Activated T-cell treated with anti-CD3 and anti-CD28 coated beads for 4 hours (primary cell): ENCODE data around the gene PRKN.

Experiments
- DNase-seq: peaks from one replicate; pipeline ENCODE4 v3.0.0-alpha.2; 2020

PRKN gene

DNA sequence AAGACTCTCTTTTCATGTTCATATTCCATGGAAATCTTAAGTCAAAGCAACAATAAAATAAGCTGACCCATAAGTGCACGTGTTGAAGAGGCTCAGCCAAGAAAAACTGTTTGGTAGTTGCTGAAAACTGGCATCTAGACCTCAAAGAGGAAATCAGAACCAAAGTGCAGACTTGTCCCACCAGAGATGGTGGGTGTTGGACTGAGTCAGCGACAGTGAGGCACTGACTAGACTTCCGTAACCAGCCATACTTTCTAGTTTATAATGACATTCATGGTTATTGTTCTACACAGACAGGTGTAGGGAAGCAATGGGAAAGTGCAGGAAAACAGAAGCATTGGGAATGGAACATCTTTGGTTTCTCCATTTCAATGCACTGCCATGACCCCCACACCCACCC, 1278.0 kb downstream of the PRKN start:
- DNase-seq, result no peak

DNA sequence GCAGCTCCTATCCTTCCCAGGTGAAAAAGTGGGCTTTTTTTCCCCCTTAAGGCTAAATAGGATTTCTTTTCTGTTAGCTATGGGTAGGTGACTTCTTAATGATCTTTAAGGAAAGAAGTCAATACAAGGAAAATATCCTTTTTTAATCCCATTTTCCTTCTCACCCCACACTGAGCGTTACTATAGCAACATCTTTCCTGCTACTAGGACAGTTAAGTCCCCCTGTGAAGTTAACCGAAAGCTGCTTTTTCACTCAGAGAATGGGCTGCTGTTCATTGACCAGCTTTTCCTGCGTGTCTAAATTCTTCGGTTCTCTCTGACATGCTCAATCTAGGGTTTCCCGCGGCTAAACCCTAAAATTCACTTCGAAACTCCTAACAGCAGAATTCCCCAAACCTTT, 1280.6 kb downstream of the PRKN start:
- no peak for DNase-seq

DNA sequence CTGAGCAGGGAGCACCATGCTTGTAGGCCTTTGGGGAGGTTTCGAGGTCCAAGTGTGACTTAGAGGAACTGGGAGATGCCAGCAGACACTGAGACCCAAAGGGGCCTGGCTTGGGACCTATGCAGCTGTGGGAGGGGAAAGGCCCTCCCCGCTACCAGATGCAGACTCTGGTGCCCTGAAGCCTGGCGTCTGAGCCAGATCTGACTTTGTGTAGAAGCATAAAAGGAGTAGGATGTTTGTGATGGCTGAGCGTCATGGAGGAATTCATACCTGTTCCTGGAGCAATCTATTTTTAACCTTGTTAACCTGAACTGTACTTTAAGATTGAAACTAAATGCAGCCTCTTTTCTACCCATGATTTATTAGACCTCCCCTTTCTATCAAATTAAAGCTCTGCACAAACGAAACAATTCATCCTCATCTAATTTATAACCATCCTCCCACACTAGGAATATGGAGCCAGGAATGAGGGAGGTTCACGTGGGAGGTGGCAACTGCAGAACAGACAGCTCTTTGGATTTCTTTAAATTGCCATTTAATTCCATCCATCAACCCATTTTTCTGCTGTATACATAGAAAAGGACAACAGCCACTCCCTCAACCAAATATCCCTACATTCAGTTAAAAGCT, 1281.2 kb downstream of the PRKN start:
- DNase-seq, result no peak

DNA sequence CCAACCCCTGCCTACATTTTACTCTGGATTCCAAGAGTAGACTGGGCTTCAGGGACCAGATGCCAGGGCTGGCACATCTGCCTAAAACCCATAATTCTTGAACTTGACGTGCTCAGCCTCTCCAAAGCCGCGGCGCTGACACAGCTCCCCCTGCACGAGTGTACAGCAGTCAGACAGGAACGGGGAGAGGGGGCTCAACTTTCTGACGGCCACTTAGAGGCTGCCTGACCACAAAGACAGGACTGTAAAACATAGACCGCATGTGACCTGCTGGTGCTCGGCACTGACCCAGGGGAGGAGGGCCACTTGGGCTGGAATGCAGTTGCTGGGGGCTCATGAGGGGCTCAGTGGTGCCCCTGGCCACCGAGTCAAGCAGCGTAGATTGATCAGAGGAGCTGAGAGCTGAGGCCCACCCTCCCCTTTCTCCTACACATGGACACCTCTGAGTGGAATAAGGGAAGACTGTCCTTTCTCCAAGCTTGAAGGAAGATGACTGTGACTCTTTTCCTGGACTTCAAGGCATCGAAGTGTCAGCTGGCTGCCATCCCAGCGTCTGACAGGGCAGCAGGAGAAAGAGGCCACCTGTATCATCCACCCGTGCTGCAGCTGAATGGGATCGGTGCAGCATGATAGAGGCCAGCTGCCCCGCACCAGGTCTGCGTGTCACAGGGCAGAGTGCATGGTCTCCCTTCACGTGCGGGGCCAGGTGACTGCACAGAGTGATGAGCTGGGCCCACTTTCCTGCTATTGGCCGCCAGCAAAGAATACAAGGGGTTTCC, 1282.4 kb downstream of the PRKN start:
- no peak for DNase-seq

DNA sequence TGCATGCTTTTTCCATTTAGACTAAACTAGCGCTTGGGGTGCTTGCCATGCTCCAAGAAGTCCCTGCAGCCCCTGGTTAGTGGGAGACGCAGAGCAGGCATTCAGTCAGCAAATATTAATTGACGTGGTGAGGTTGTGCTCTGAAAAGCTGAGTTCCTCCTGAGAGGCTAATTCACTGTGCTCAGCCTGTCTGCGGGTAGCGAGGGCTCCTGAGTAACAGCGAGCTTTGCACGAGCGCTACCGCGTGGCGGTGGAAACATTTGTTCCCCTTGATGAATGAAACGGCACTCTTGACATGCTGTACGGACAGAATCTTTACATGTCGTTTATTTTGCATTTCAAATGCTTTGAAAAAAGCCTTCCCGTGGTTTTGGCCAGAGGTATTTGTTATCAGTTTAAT, 1283.1 kb downstream of the PRKN start:
- no peak for DNase-seq

DNA sequence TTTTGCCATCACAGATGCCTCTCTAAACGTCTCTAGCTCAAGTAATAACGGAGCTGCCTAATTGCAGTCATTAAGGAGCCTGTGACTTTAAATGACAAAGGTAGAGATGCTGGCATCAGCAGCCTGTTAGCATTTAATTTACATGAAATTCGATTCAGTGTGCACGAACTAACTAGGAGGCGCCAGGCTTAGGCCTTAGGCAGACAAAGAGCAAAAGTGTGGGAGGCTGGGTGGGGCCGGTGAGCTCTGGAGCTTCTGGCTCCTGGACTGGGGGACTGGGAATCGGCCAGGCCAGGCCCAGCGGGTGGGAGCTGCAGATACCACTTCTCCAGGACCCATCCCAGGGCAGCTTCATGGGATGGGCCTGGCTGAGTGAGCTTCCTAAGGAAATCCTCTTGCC, 1283.7 kb downstream of the PRKN start:
- DNase-seq, result no peak

DNA sequence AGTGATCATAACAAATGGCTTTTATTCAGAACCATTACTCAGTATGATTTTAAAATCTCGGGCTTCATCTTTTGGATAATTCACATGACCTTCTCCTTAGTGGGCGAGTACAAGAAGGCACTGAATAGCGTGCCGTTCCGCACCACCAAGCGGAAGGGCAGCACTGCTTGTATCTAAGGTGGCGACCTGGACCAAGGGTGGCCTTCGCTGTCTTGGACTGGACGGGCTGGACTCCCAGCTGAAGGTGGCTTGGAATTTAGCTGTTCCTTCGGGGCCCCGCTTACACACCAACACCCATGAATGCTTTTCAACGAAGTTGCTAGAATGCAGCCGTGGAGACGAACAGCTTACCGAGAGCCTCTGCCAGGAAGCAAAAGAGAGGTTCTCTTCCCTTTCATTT, 1285.1 kb downstream of the PRKN start:
- no peak for DNase-seq

DNA sequence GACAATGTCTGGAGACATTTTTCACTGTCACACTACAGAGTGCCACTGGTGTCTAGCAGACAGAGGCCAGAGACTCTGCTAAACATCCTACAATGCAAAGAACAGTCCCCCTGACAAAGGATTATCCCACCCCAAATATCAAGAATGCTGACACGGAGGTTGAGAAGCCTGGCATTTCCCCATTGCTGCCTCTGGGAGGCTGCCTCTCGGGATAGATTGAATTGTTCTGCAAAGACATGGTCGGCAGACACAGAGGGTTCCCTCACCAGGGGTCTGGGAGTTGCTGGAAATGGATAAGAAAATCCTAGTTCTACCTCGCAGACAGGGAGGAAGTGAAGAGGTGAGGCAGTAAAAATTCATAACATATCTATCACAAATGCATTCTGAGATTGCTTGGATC, 1287.3 kb downstream of the PRKN start:
- no peak for DNase-seq

DNA sequence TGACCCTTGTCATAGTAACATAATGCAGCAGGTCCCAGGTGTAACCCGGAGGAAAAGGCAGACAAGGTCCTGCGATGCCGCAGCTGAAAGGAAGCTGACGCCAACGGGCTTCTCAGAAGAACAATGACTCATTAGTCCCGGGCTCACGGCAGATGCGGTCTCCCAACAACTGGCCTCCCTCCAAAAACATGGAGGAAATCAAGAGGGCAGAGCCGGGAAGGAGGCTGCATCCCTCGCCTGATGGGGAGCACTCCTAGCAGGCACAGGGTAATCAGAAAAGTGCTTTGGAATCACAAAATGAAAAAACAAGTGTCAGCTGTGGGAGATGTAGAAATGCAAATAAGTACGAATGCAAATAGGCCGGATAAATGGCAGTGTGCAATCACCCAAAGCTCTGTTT, 1288.5 kb downstream of the PRKN start:
- DNase-seq, result no peak

DNA sequence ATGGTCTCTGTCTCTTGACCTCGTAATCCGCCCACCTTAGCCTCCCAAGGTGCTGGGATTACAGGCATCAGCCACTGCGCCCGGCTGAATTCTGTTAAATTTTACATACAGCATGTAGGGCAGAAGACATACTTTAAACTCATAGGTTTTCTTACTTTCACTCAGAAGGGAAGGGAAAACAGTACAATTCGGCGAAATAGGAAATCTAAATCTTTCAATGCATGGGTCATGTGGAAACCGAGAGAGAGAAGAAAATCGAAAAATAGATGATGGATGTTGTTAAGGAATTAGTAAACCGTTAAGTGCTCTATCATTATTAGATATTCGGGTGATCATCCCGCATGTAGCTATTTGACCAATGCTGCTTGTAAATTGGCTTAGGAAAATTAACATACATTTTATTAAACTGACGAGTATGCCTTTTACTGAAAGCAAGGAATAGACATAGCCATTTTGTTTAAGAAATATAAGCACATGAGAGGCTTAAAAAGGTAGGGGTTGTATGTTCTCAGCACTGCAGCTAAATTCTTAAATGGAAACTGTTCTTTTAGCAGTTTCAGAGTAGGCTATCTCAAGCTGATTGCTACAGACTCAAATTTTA, 1289.0 kb downstream of the PRKN start:
- no peak for DNase-seq

DNA sequence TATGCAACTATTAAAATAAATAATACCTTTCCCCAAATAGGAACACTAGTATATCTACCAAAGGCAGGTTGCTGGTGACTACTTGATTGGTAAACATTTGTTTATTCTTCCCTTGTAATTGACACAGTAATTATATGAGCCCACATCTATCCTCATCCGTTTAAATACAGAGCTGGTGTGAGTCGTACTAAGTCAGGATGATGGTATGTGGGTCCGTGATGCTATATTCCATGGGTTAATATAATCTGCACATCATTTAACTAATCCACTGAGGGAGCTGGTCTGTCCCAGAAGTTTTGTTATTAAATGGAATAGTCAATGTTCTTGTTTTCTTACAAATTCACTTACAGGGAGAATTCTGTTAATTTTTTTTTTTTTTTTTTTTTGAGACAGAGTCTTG, 1289.7 kb downstream of the PRKN start:
- DNase-seq, result no peak

DNA sequence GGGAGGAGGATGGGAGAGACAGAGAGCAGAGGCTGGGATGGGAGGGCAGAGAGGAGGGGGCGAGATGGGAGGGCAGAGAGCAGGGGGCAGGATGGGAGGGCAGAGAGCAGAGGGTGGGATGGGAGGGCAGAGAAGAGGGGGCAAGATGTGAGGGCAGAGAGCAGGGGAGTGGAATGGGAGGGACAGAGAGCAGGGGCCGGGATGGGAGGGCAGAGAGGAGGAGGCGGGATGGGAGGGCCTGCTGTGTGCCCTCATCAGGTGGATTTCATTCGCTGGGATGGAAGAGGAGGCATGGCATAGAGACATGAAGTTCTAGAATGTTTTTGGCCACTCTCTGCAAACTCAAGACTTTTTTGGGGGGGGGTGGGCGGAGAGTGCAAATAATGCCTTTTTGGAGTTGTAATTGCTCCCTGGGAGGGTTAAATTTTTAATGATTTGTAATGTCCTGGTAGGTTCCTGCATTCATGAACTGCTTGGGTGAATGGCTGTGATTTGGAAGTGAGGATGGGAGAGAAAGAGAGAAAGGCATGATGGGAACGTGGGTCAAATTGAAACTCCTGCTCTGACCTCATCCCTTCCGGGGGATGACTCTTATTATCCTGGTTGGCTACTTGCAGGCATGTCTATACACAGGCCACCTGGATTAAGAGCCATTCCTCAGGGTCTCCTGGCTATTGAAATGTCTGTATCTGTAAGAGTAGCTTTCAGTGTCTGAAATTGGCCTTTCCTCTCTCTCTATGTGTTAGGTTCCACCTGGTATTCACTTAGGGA, 1291.3 kb downstream of the PRKN start:
- DNase-seq, result no peak

DNA sequence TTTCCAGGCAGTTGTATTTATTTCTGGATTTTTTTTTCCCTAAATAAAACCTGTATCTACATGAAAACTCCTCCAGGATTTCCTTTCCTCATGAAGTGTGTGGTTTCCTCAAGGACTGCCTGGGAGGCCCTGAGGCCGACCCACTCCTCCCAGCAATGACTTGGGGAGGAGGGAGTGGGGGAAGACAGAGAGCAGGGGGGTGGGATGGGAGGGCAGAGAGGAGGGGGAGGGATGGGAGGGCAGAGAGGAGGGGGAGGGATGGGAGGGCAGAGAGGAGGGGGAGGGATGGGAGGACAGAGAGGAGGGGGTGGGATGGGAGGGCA, 1291.9 kb downstream of the PRKN start:
- DNase-seq, result no peak

DNA sequence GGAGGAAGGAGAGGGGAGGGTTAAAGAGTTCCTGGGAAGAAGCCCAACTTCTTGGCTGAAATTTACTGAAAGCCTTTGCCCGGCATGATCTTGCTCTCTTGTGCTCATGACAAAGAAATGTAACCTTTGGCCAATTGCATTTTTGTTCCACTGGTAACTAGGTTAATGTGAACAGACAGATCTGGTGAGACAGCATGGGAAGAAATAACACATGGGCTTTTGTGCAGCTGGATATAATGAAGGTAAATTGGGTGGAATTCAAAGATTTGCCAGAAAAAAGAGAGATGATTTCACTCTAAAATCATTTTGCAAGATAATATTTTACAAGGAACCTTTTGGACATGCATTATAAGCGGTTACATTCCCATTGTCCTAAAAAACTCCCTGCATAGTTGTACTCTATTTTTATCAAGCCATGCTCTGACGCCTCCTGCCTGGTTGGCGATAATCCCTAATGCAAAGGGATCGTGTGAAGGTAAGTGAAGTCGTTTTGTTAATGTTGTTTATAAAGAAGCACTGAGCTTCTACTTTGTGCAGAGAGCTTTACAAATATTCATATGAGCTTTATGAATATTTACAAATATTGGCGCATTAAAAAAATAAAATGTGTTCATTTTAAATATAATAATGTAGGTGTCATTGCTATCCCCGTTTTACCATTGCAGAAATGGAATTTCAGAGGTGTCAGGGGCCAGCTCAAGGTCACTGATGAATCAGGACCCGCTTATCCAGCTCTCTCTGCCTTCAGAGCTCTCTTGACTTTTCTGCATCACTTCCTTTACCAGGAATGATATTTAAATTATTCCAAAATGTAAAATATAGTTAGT, 1292.4 kb downstream of the PRKN start:
- DNase-seq, result no peak

DNA sequence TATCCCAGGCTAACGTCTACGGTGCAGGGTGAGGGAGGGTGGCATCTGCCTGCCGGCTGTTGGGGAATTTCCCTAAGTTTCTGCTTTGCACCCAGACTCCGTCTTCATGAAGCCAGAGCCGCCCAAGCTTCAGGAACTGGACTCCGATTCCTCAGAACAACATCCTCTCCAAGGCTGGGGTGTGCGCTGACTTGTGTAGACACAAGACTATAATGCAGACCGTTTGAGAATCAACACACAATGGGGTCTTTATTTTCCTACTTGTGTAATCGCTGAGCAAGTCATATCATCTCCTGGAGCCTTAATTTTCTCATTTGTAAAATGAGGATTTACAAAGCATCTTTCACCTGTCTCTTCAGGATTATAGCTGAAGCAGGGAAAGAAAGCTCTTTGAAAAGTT, 1293.2 kb downstream of the PRKN start:
- DNase-seq, result no peak

DNA sequence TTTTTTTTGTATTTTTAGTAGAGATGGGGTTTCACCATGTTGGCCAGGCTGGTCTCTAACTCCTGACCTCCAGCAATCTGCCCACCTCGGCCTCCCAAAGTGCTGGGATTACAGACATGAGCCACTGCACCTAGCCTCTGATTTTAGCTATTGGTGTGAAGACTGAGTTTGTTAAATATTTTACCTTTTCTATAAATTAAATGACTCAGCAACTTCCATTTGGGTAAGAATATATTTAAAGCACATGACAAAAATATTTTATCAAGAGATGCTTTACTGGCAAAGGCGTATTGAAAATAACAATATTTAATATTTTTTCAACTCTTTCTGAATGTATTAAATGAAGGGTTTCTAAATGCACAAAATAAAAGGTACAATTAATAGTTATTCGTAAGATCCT, 1295.0 kb downstream of the PRKN start:
- DNase-seq, result no peak

DNA sequence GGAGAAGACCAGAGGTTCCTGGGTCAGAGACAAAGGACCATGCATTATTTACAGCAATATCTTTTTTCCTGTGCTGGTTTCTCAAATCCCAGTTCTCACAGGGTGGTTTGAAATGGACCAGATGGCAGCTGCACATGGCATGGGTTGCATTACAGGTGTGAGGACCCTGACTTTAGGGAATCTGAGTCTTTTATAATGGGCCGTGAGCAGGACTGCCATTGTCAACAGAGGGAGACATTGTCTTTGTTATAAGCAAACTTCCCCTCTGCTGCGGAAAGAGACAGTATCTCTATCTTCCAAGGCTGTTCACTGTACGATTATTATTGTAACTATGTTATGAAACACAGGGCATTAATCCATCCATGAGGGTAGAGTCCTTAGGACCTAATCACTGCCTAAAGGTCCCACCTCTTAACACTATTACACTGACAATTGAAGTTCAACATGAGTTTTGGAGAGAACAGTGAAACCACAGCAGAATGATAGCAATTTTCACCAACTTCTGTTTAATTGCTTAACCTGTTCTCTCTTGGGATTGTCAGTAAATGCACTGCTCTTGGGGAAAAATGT, 1297.6 kb downstream of the PRKN start:
- DNase-seq, result no peak

DNA sequence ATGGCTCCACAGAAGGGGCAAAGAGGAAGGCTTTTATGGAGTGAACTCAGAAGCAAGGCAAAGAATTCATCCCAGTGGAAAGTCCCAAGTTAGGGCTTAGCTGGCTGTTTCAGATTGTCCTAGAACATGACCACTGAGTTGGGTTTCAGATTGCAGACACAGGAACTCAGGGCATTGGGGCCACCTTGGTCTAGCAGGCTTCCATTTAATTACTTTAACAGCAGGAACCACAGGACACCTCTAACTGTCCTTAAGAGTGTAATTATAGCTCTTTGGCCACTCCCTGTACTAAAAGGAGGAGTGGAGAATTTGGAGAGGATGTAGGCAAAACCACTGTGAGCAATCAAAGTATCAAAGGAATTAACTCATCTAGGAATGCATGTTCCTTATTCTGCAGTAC, 1303.1 kb downstream of the PRKN start:
- DNase-seq, result no peak

DNA sequence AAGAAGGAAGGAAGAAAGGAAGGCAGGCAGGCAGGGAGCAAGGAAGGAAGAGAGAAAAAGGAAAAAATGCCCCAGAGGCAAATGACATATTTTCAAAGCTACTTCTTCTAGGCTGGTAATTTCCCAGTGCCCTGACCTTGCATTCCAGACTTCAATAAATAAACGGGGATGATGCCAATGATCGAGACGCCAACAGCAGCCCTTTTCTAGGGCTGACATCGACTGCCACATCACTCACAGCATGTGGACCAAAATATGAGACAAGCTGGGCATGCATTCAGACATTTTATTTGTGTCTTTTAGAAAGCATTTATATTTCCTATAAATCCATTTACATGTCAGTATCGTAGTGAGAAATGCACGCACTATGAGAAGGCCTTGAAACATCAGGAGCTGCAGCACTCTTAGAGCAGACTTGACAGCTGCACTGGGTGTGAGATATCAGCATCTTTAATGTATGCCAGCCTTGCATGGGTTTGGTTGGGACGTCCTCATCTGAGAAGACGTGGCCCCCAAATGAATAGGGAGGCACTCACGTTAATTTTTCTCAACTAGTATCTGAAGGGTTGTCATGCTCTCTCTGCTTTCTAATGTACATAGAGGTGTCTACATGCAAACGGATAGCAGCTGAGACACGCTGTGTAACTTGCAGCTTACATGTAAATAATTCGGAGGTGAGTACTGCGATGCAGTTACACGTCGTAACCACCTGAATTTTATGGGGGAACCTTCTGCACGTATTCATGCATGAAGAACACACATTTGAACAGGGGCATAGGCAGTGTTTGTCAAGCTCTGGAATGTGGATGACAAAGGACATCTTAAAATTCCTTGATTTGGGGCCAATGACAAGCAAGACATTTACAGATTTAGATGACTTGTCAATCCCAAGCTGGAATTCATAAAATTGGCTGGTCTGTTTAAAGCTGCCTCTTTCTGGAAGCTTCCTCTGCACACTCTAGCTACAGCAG, 1304.6 kb downstream of the PRKN start:
- no peak for DNase-seq

DNA sequence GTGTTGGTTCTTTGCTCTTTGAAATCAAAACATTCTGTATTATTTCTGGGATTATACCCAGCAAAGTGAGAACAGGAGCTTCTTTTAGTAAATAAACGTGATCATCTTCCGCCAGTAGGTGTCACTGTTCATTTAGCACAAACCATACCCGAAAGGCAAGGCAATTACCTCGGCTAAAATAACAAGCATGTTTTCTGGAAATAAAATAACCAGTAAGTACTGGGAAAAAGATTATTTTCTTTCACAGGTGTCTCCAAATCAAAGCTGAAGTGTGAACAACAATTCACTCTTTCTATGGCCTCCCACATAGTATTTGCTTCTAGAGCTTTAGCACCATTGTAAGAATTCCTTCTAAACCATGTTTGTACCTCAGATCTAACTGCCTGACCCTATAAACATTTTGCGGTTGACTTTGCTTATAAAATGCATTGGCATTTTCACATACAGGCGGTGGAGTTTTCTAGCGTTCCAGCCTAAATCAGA, 1309.1 kb downstream of the PRKN start:
- peak; percentile 16 for DNase-seq
